ENCODE results near the gene SLC2A3.

DNA sequence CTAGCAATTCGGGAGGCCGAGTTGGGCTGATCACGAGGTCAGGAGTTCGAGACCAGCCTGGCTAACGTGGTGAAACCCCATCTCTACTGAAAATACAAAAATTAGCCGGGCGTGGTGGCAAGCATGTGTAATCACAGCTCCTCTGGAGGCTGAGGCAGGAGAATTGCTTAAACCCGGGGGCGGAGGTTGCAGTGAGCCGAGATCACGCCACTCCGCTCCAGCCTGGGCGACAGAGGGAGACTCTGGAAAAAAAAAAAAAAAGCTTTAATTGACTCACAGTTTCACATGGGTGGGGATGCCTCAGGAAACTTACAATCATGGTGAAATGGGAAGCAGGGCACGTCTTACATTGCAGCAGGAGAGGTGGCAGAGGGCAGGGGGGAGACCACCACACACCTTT is 30.6 kb upstream of the SLC2A3 start:
- TF ChIP-seq CTCF (IDR thresholded peaks at IDR 0.05 in 2 of 3, conservative IDR thresholded peaks at IDR 0.05 in 1 of 3; ENCODE audit: insufficient read depth in 2 of 3, low read depth in 1 of 3, low read length in 3 of 3) = no peak
- no peak for TF ChIP-seq RAD21 (CRISPR knock-in tag; conservative IDR thresholded peaks at IDR 0.05 in 1 of 2, IDR thresholded peaks at IDR 0.05 in 1 of 2)
- no peak for TF ChIP-seq CHD4 (IDR thresholded peaks at IDR 0.05; ENCODE audit: insufficient read depth, insufficient replicate concordance, low read depth, low read length, poor library complexity, severe bottlenecking)
- no peak for TF ChIP-seq DPF2 (IDR thresholded peaks at IDR 0.05)
- TF ChIP-seq SRSF7 (optimal IDR thresholded peaks at IDR 0.05; ENCODE audit: low read depth, low read length) = no peak
- TF ChIP-seq MXD1 (CRISPR knock-in tag; IDR thresholded peaks at IDR 0.05; ENCODE audit: borderline replicate concordance, poor library complexity, severe bottlenecking) = no peak
- no peak for TF ChIP-seq RCOR1 (IDR thresholded peaks at IDR 0.05; ENCODE audit: borderline replicate concordance in 1 of 2, low read depth in 2 of 2, low read length in 2 of 2)

Data from K562 (cell line).